Retinal pigment epithelial cell (primary cell): ENCODE results near the gene IRGC.

Source experiments
- DNase-seq: peaks from one replicate; pipeline ENCODE4 v3.0.0-alpha.2; 2010; ENCODE audit warnings: low read depth
- H3K4me3 ChIP-seq: 2 replicates; pipeline ENCODE4 v1.5.1; 2011; ENCODE audit warnings: mild to moderate bottlenecking, low read length, control low read depth, moderate library complexity
- CTCF ChIP-seq: conservative IDR thresholded peaks from 2 replicates; pipeline ENCODE4 v1.5.1; 2011; ENCODE audit warnings: low read depth, low read length, control low read depth, inconsistent platforms

The IRGC gene

GRCh38 chr19:43769256-43769655 lies 53.4 kb downstream of the IRGC start:
- no peak for DNase-seq
- H3K4me3 ChIP-seq = no peak overlapping the region
- TF ChIP-seq CTCF = no peak
